Suprapubic skin (tissue), 4 donors: ENCODE results near the gene SGPL1.

Experiments used
- CTCF ChIP-seq, 2 donors: fragments of 200-600 bp in 1 of 2; fragments of 450-650 bp in 1 of 2; sonication (generic) in 1 of 2; IDR thresholded peaks; one replicate each; pipeline ENCODE4 v1.5.1; 2016 to 2019; ENCODE audit warnings: antibody characterized with exemption in 2 of 2, mild to moderate bottlenecking in 1 of 2, moderate library complexity in 1 of 2
- POLR2A ChIP-seq, 2 donors: fragments of 450-650 bp; IDR thresholded peaks; one replicate each; pipeline ENCODE4 v1.6.1; 2017; ENCODE audit warnings: antibody characterized with exemption in 2 of 2, mild to moderate bottlenecking in 2 of 2, moderate library complexity in 2 of 2
- POLR2AphosphoS5 ChIP-seq, 3 donors: sonication (generic); formaldehyde crosslinking; IDR thresholded peaks; one replicate each; pipeline ENCODE4 v1.6.1; 2017; ENCODE audit warnings: antibody characterized with exemption in 3 of 3

DNA sequence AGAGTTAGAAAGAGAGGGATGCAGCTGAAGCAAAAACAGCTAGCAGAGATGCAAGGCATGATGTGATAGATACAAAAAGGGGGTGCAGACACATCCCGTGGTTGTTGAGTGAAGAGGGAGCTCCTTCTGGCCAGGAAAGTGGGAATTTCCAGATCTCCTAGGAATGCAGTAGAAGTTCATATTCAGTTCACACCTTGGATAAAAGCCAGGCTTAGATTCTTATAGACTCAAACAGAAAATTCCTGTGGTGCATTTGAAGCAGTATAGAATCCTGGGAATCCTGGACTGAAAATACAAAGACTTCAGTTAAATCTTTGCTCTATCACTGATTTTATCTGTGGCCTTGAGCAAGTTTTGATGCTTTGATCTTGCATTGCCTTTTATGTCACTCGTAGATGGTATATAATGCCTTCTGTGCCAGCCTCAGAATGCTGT, 33.9 kb downstream of the SGPL1 start:
- no peak for TF ChIP-seq CTCF (IDR thresholded peaks at IDR 0.05)
- no peak for TF ChIP-seq POLR2A (IDR thresholded peaks at IDR 0.05)
- no peak for TF ChIP-seq POLR2AphosphoS5 (IDR thresholded peaks at IDR 0.05)
